ENCODE results near the gene ETV3L.
A peak's percentile ranks its signal among the peaks of the same experiment; 100 is the strongest.

The ETV3L gene

GRCh38 chr1:157099633-157100009 lies at the start of gene ETV3L:
TSS of gene ETV3L (minus strand) at chr1:157099808. CDS start at chr1:157099523, 285 bp downstream.
- H3K27me3 ChIP-seq (replicated peaks; ENCODE audit: control insufficient read depth, insufficient read depth, low read length), result peaks cover 8% of the 10 kb centered on the region
- no peak within 1 kb of the TSS for H3K9ac ChIP-seq (ENCODE audit: low read length)
- H3K4me1 ChIP-seq (ENCODE audit: control insufficient read depth, insufficient read depth, low read length), result peaks cover 10% of the 10 kb centered on the region
- DNase-seq (ENCODE audit: low read depth), result no peak
- H3K36me3 ChIP-seq (ENCODE audit: control insufficient read depth, insufficient read depth, low read length, severe bottlenecking), result no peaks in the 10 kb centered on the region
- no peak within 1 kb of the TSS for H3K4me3 ChIP-seq (ENCODE audit: low read length)
- H3K9me3 ChIP-seq (ENCODE audit: control insufficient read depth, low read length), result no peaks in the 10 kb centered on the region

- Histone ChIP-seq H3K4me3 (ENCODE audit: low read length) (no peak overlapping the region), H3K9me3 (ENCODE audit: control insufficient read depth, low read length) (no peaks in the 10 kb centered on the region), H3K4me1 (ENCODE audit: control insufficient read depth, insufficient read depth, low read length) (no peaks in the 10 kb centered on the region), H3K36me3 (ENCODE audit: control insufficient read depth, insufficient read depth, low read length, severe bottlenecking) (no peaks in the 10 kb centered on the region), H3K27me3 (replicated peaks; ENCODE audit: control insufficient read depth, insufficient read depth, low read length) (no peaks in the 10 kb centered on the region), H3K9ac (ENCODE audit: low read length) (no peak overlapping the region)
- DNase-seq (ENCODE audit: low read depth), result no peak
Measured at GRCh38 chr1:157147906-157148700, 48.5 kb upstream of the ETV3L start.

GRCh38 chr1:157147037-157147436 lies 47.4 kb upstream of the ETV3L start:
- H3K4me3 ChIP-seq (ENCODE audit: low read length), result no peak overlapping the region
- H3K9ac ChIP-seq (ENCODE audit: low read length), result no peak overlapping the region
- no peaks in the 10 kb centered on the region for H3K27me3 ChIP-seq (replicated peaks; ENCODE audit: control insufficient read depth, insufficient read depth, low read length)
- no peaks in the 10 kb centered on the region for H3K9me3 ChIP-seq (ENCODE audit: control insufficient read depth, low read length)
- H3K4me1 ChIP-seq (ENCODE audit: control insufficient read depth, insufficient read depth, low read length), result no peaks in the 10 kb centered on the region
- H3K36me3 ChIP-seq (ENCODE audit: control insufficient read depth, insufficient read depth, low read length, severe bottlenecking), result no peaks in the 10 kb centered on the region
- no peak for DNase-seq (ENCODE audit: low read depth)

GRCh38 chr1:157146244-157146643 lies 46.6 kb upstream of the ETV3L start:
- H3K4me3 ChIP-seq (ENCODE audit: low read length), result no peak overlapping the region
- H3K27me3 ChIP-seq (replicated peaks; ENCODE audit: control insufficient read depth, insufficient read depth, low read length), result no peaks in the 10 kb centered on the region
- H3K36me3 ChIP-seq (ENCODE audit: control insufficient read depth, insufficient read depth, low read length, severe bottlenecking), result no peaks in the 10 kb centered on the region
- no peaks in the 10 kb centered on the region for H3K4me1 ChIP-seq (ENCODE audit: control insufficient read depth, insufficient read depth, low read length)
- H3K9me3 ChIP-seq (ENCODE audit: control insufficient read depth, low read length), result no peaks in the 10 kb centered on the region
- no peak overlapping the region for H3K9ac ChIP-seq (ENCODE audit: low read length)
- no peak for DNase-seq (ENCODE audit: low read depth)

- no peaks in the 10 kb centered on the region for H3K27me3 ChIP-seq (replicated peaks; ENCODE audit: control insufficient read depth, insufficient read depth, low read length)
- H3K36me3 ChIP-seq (ENCODE audit: control insufficient read depth, insufficient read depth, low read length, severe bottlenecking), result no peaks in the 10 kb centered on the region
- H3K4me3 ChIP-seq (ENCODE audit: low read length), result no peak overlapping the region
- H3K9me3 ChIP-seq (ENCODE audit: control insufficient read depth, low read length), result no peaks in the 10 kb centered on the region
- H3K9ac ChIP-seq (ENCODE audit: low read length), result no peak overlapping the region
- no peak for DNase-seq (ENCODE audit: low read depth)
- no peaks in the 10 kb centered on the region for H3K4me1 ChIP-seq (ENCODE audit: control insufficient read depth, insufficient read depth, low read length)
Measured at GRCh38 chr1:157145076-157145475, 45.5 kb upstream of the ETV3L start.

GRCh38 chr1:157144509-157144908 lies 44.9 kb upstream of the ETV3L start:
- Histone ChIP-seq H3K4me3 (ENCODE audit: low read length) (no peak overlapping the region), H3K9me3 (ENCODE audit: control insufficient read depth, low read length) (no peaks in the 10 kb centered on the region), H3K27me3 (replicated peaks; ENCODE audit: control insufficient read depth, insufficient read depth, low read length) (no peaks in the 10 kb centered on the region), H3K36me3 (ENCODE audit: control insufficient read depth, insufficient read depth, low read length, severe bottlenecking) (no peaks in the 10 kb centered on the region), H3K4me1 (ENCODE audit: control insufficient read depth, insufficient read depth, low read length) (peaks cover 1% of the 10 kb centered on the region), H3K9ac (ENCODE audit: low read length) (no peak overlapping the region)
- DNase-seq (ENCODE audit: low read depth), result no peak

GRCh38 chr1:157142765-157143423 lies 43.3 kb upstream of the ETV3L start:
- Histone ChIP-seq H3K4me3 (ENCODE audit: low read length) (no peak overlapping the region), H3K9ac (ENCODE audit: low read length) (no peak overlapping the region), H3K9me3 (ENCODE audit: control insufficient read depth, low read length) (no peaks in the 10 kb centered on the region), H3K4me1 (ENCODE audit: control insufficient read depth, insufficient read depth, low read length) (peaks cover 11% of the 10 kb centered on the region), H3K27me3 (replicated peaks; ENCODE audit: control insufficient read depth, insufficient read depth, low read length) (no peaks in the 10 kb centered on the region), H3K36me3 (ENCODE audit: control insufficient read depth, insufficient read depth, low read length, severe bottlenecking) (no peaks in the 10 kb centered on the region)
- DNase-seq (ENCODE audit: low read depth), result no peak

GRCh38 chr1:157142201-157142600 lies 42.6 kb upstream of the ETV3L start:
- no peaks in the 10 kb centered on the region for H3K9me3 ChIP-seq (ENCODE audit: control insufficient read depth, low read length)
- no peaks in the 10 kb centered on the region for H3K27me3 ChIP-seq (replicated peaks; ENCODE audit: control insufficient read depth, insufficient read depth, low read length)
- H3K9ac ChIP-seq (ENCODE audit: low read length), result no peak overlapping the region
- H3K36me3 ChIP-seq (ENCODE audit: control insufficient read depth, insufficient read depth, low read length, severe bottlenecking), result no peaks in the 10 kb centered on the region
- H3K4me3 ChIP-seq (ENCODE audit: low read length), result no peak overlapping the region
- H3K4me1 ChIP-seq (ENCODE audit: control insufficient read depth, insufficient read depth, low read length), result peaks cover 11% of the 10 kb centered on the region
- no peak for DNase-seq (ENCODE audit: low read depth)

GRCh38 chr1:157141212-157141855 lies 41.7 kb upstream of the ETV3L start:
- no peak overlapping the region for H3K9ac ChIP-seq (ENCODE audit: low read length)
- H3K4me3 ChIP-seq (ENCODE audit: low read length), result no peak overlapping the region
- no peak for DNase-seq (ENCODE audit: low read depth)
- H3K36me3 ChIP-seq (ENCODE audit: control insufficient read depth, insufficient read depth, low read length, severe bottlenecking), result no peaks in the 10 kb centered on the region
- H3K9me3 ChIP-seq (ENCODE audit: control insufficient read depth, low read length), result no peaks in the 10 kb centered on the region
- no peaks in the 10 kb centered on the region for H3K27me3 ChIP-seq (replicated peaks; ENCODE audit: control insufficient read depth, insufficient read depth, low read length)
- H3K4me1 ChIP-seq (ENCODE audit: control insufficient read depth, insufficient read depth, low read length), result peaks cover 20% of the 10 kb centered on the region

- Histone ChIP-seq H3K36me3 (ENCODE audit: control insufficient read depth, insufficient read depth, low read length, severe bottlenecking) (peaks cover 11% of the 10 kb centered on the region), H3K4me3 (ENCODE audit: low read length) (no peak overlapping the region), H3K9me3 (ENCODE audit: control insufficient read depth, low read length) (no peaks in the 10 kb centered on the region), H3K4me1 (ENCODE audit: control insufficient read depth, insufficient read depth, low read length) (peaks cover 29% of the 10 kb centered on the region), H3K9ac (ENCODE audit: low read length) (no peak overlapping the region), H3K27me3 (replicated peaks; ENCODE audit: control insufficient read depth, insufficient read depth, low read length) (no peaks in the 10 kb centered on the region)
- no peak for DNase-seq (ENCODE audit: low read depth)
Measured at GRCh38 chr1:157140063-157140588, 40.5 kb upstream of the ETV3L start.

- Histone ChIP-seq H3K27me3 (replicated peaks; ENCODE audit: control insufficient read depth, insufficient read depth, low read length) (no peaks in the 10 kb centered on the region), H3K9ac (ENCODE audit: low read length) (peak overlapping the region; percentile 93), H3K4me1 (ENCODE audit: control insufficient read depth, insufficient read depth, low read length) (peaks cover 33% of the 10 kb centered on the region), H3K4me3 (ENCODE audit: low read length) (peak overlapping the region; percentile 93), H3K9me3 (ENCODE audit: control insufficient read depth, low read length) (no peaks in the 10 kb centered on the region), H3K36me3 (ENCODE audit: control insufficient read depth, insufficient read depth, low read length, severe bottlenecking) (peaks cover 20% of the 10 kb centered on the region)
- no peak for DNase-seq (ENCODE audit: low read depth)
Measured at GRCh38 chr1:157139052-157139715, 39.6 kb upstream of the ETV3L start.

Data from adipocyte (in vitro differentiated cells).